Measurements from ENCODE around the gene ZBTB9.

Gene ZBTB9

DNA sequence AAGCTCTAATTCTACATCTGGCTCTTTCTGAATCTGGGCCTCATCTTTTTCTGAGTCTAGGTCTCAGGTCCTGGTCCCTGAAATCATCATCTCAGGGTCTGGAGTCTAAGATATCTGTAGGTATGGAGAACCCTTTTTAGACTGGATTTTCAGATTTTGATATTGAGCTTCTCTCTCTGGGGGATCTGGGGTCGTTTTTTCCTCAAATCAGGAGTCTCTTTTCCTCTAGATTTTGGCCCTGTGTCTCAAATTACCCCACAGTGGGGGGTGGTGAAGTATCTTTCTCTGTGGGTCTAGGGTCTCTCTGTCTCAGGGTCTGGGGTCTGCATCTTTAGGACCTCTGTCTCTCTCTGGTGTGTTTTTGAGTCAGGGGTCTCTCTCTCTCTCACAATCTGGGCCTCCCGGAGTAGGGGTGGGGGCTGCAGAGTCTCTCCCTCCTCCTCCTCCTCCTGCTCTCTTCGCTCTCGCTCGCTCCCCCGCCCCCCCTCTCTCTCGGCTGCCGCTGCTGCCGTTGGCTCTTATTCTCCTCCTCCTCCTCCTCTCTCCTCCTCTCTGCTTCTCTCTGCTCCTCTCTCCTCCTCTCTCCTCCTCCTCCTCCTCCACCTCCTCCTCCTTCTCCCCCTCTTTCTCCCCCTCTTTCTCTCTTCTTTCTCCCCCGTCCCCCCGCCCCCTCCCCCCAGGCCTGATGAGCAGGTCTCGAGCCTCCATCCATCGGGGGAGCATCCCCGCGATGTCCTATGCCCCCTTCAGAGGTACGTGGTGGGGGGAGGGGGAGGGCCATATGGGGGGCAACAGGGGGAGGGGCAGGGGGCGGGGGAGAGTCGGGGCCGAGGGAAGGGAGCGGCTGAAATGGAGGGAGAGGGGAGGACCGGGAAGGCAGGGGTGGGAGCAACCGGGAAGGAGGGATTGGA, 34.5 kb upstream of the ZBTB9 start, which contains the start of gene SYNGAP1:
TSS of gene SYNGAP1 (plus strand) at position 486 of the 911 bp plus-strand sequence. CDS start at position 686, 200 bp downstream.
- DNase-seq, result peak; percentile 84

DNA sequence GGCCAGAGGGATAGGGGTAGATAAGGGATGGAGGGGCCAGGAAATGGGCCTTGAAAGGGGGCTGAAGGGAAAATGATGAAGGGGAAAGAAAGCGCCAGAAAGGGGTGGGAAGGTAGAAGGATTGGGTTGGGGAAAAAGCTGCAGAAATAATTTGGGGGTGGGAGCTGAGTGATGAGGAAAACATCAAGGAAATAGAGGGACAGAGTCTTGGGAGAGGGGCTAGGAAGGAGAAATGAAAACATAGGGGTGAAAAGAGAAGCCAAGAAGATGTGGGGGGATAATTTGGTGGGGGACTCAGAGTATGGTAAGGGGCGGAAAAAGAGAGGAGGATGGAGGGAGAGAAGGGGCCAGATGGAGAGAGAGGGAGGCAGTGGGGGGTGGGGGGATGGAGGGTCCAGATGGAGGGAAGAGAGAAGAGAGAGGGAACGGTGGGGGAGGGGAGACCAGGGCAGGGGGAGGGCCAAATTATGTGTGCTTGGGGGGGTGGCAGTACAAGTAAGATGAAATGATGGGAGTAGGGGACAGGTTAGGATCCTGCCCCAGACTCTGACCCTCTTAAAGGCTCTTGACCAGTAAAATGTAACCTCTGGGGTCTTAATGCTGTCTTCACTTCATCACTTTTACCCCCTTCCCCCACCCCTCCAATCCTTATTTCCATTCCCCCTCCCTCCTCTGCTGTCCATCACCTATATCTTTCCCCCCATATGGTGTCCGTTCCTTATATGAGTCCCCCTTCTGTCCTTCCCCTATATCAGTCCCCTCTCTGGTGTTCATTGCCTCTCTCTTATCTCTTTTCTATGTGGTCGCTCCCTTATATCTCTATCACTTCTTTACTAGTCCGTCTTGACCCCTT, 33.7 kb upstream of the ZBTB9 start:
- peak; percentile 93 for DNase-seq

DNA sequence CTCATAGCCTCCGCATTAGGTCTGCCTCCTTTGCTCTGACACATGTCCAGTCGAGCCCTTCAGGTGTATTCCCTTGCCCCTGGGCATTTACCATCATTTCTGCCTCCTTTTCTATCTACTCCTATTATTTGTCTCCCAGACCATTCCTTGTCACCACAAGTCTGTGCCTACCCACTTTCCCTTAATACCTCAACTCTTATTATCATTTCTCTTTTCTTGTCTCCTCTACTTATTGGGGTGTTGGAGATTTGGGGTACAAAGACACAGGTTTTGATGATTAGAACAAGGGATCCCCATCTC, 33.1 kb upstream of the ZBTB9 start:
- no peak for DNase-seq

DNA sequence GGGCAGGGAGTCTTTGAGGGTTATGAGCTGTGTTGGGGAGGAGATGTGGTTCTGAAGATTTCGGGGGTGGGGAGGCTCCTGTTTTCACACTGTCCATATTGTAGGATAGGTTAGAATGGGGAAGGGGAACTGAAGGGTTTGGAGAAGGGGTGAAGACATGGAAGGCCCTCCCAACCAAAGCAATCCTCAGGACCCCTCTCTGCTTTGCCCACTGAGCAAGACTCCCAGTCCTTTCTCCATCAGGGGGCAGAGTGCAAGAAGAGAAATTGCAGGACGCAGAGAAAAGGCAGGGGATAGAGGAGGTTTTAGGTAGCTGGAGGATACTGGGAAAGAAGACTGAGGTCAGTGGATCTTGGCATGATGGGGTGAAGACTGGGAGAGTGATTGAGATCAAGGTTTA, 30.6 kb upstream of the ZBTB9 start:
- DNase-seq, result no peak

DNA sequence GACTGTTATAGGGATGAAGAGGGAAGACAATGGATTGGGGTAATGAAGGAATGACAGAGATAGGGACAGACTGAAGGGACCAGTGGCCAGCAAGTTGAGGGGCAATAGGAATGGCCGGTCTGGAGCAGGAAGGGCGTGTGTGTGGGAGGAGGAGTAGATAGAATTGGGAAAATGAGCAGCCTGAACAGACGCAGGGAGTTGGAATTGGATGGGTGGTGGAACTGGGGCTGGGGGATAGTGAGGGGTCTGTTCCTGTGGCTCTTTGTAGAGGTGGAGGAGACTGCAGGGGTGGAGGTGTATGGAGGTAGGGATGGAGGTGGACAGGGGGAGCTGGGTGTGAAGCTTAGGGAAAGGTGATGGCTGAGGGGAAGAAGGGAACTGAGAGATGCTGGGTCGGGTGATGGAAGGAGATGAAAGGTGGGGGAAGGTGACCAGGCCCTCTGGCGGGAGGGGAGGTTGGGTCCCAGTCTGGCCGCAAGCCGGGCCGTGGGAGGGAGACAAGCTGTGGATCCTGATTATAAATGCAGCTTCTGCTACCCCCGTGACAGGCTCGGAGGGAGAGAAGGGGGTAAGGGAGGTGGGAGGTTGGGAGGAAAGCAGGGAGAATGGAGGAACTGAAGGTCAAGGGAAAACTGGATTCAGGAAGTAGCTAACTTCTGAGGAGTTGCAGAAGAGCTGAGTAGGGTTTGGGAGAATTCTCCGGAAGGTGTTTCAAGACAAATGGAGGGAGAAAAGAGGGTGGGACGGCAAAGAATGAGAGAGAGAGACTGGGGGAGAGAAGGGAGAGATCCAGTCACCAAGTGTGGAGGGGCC, 29.3 kb upstream of the ZBTB9 start:
- peak; percentile 85 for DNase-seq

DNA sequence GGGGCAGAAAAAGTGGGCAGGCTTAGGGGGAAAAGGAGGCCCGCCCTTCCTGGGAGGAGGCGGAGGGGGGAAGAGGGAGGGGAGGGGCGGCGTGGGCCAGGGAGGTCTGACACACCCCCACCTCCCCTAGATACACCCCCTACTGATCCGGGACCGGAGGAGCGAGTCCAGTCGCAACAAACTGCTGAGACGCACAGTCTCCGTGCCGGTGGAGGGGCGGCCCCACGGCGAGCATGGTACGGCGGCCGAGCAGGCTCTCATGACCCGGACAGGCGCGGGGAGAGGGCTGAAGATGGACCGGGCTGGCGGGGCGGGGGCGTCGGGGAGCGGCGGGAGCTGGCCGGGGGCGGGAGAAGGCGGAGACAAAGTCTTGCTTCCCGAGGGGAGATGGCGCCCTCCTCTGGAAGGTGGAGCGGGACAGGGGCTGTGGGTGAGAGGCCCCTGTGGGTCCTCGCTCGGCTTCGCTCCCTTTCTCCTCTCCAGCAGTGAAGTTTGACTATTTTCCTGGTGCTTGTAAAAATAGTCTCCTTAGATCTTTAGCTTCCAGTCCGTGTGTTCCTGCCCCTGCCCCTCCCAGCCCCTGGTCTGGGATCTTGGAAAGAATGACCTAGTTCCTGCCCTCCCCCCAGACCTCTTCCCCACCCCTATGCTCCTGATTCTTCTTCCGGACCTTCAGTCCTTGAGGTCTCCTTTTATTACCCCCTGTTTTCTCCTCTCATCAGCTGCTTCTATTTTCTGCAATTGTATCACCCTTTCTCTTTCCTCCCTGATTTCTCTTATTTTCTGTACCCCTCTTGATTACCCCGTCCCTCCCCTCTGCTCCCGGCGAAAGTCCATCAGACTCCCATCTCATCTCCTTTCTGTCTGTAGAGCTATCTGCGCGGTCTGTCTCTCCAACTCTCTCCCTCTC, 28.5 kb upstream of the ZBTB9 start:
- DNase-seq, result peak; percentile 96

DNA sequence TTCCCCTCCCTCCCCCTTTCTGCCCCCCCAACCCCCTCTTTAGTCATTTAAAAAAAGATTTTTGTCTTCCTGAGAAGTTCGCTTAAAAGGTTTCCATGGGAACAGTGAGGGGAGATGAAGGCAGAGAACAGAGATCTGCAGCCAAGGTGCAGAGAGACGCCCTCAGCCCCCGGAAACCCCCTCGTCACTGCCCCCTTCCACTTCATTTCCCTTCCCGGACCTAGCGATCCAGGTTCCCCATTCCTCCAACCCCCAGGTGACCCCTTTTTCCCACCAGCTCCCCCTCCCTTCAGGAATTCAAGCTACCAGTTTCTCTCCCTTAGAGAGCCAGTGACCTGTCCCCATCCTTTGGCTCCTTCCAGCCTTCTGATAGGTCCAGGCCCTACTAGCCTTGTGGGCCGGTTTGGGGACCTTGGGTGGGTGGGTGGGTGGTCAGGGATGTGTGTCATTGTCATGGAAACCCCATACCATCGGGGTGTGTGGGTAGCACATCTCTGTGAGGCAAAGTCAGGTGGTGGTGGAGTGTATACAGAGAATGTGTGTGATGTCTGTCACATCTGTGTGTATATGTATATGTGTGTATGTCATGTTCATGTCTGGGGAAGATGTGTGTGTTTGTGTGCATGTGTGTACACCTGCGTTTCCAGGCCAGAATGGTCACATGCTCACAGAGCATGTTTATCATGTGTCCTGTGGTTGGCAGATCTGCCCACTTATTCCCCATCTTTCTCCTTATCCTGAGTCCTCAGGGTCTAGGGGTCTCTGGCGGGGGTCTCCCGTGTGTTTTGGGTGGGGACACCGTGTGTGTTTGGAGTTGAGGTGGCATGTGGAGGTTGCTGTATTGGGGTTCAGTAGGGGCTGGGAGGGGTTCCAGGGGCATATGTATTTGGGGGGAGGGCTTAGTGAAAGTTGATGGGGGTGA, 27.5 kb upstream of the ZBTB9 start:
- DNase-seq, result no peak

DNA sequence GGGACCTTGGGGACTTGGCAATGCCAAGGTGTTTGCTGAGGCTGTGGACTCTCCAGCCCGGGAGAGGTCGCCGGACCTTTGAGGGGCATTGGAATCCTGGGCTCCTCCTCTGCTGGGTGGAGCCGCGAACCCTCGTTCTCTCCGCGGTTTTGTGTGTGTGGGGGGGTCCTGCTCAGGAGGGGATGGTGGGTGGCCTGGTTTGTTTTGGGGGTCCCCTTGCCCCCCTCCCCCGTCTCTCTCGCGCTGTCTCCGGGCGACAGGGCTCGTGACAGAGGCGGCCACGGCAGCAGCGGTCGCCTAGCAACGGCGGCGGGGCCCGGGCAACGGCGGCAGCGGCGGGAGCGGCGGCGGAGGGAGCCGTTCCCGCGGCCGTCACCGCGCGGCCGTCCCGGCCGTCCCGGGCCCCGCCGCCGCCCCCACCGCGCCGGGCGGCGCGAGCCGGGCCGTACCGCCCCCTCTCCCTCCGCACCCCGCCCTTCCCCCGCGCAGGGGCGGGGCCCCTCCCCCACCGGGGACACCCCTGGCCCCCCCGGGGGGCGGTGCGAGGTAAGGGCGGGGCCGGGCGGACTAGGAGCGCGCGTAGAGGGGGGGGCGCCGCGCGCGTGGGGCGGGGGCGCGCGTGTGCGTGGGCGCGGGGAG, 26.7 kb upstream of the ZBTB9 start:
- DNase-seq, result peak; percentile 67

DNA sequence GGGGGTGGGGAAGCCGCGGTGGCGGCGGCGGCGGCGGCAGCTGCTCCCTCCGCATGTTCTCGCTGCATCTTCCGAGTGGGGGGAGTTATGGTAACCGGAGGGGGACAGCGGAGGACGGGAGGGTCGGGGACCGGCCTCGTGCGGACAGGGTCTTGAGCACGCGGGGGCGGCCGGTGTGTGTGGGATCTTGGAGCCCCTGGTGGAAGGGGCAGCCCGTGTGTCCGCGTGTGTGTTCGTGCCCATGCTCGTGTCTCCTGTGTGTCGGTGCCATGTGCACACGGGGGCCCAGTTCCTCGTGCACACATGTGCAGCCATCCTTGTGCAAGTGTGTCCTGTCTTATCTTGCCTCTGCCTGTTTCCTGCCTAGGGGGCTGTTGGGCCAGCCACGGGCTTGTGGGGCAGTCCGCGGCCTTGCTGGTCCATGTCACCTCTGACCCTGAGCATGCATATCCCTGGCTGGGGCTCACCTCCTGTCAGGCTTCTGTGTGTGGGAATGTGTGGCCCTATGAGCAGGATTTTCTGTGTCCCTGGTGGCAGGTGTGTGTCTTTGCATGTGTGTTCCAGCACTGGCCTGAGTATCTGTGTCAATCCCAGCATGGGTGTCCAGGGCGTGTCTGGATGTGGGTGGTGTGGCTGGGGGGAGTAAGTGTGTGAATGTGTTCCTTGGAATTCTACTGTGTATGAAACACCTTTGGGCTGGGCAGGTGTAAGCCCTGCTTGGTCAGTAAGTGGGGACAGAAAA, 26.0 kb upstream of the ZBTB9 start:
- DNase-seq, result peak; percentile 73

DNA sequence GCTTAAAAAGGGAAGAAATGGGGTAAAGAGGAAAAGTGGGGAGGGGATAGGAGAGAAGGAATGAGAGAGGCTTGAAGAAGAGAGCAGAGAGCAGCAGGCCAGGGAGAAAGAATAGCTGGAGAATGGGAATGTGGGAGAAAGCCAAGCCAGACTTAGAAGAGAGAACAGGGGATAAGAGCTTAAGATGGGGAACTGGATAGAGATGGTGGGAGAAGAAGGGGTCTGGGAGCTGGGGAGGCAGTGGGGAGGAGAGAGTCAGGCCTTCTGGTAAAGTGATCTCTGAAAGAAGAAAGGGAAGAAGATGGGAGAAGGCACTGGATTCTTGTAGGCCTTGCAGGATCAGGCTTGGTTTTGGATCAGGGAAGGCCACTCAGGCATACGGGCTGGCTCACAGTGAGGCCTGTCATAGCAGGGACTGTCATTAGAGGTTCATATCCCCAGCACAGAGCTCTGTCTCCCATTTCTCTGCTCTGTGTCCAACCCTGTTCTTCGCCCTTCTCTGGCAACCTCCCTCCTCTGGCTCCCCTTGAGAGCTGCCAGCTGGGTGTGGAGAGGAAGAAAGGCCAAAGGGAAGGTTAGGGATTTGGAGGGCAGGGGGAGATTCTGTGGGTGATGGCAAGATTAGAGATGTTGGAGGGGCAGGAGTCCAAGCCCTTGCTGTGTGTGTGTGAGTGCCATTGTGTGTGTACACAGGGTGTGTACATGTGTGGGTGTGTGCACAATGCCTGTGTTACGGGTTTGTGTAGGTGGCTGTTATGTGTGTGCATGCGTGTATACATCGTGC, 25.2 kb upstream of the ZBTB9 start:
- no peak for DNase-seq

DNA sequence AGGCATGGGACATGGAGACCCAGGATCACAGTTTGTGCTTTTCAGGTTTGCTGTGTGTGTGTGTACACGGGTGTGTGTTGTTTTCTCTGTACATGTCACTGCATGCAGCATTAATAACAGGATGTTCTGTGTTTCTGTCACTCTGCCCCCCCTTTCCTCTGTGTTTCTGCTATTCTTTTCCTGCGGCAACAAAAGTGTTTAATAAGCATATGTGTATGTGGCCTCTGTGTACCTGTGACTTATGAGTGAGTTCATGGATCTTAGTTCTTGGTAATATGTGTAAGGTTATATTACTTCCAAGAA, 24.7 kb upstream of the ZBTB9 start:
- DNase-seq, result no peak

DNA sequence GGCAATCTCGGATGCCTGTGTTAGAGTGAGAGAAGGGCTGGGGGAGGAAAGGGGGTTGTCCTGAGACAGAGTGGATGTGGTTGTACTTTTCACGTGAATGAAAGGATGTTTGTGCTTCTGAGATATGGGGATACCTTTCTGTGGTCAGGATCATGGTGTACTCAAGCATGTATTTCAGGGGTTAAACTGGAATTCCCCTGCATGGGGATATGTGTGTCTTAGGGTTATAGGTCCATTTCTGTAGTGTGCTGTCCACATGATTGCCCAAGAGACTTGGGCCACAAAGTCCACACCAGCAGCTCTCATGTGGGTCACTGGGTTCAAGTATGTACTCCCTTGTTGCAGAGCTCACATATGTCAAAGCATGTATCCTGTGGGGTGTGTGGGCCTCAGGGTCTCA, 24.0 kb upstream of the ZBTB9 start:
- no peak for DNase-seq

DNA sequence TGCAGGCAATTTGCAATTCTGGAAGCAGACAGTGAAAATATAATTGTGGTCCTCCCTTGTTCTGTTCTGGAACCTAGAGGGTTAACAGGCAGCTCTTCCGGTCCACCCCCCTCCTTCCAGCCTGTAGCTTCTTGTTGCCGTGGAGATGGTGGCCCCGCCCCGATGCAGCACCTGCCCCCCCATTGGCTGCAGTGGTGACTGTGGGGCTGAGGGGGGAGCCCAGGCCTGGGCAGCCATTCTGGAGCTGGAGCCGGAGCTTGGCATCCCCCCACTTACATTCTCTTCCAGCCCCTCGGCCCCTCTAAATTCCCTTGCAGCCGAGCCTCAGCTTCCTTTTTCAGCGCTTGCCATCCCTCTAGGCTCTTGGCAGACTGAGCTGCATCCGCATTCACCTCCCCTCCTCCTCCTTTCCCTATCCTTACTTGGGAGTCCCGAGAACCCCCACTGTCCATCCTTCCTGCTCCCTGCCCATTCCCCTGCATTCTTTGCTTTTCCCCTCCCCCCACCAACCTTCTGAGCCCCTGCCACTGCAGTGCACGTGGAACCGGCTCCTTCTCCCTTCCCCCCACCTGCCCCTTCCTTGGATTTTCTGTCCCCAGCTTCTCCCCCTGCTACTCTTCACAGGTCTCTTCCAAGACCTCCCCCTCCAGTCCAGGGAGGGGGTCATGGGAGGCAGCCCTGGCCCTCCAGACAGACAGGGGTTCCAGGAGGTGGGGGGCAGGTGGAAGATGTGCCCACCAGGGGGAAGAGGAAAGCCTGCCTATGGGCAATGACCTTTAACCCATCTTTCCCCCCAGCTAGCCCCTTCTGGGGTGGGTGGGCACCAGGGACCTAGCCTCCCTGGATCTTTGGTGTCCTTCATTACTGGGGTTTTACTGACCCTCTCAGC, 23.1 kb upstream of the ZBTB9 start:
- peak; percentile 45 for DNase-seq

DNA sequence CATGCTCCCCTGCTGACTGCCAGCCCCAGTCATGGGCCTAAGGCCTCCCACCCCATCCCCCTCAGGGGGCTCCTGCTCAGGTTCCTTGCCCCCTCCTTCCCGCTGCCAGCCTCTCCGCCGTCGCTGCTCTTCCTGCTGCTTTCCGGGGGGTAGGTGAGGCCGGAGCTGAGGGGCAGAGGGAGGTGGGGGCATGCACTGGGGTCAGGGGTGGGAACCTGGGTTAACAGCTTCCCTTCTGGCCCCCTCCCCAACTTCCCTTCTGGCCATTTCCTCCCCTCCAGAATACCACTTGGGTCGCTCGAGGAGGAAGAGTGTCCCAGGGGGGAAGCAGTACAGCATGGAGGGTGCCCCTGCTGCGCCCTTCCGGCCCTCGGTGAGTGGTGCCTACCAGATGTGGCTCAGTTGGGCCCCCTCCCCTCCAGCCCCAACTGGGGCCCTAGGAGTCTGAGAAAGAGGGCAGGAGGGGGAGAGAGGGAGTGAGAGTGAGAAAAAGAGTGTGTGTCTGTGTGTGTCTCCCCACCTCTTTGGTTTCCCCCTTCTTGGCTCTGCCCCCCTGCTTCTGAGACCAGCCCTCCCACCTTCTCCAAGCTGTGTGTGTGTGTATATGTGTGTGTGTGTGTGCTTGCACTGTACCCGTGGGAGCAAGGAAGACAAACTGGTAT, 22.4 kb upstream of the ZBTB9 start:
- DNase-seq, result no peak

DNA sequence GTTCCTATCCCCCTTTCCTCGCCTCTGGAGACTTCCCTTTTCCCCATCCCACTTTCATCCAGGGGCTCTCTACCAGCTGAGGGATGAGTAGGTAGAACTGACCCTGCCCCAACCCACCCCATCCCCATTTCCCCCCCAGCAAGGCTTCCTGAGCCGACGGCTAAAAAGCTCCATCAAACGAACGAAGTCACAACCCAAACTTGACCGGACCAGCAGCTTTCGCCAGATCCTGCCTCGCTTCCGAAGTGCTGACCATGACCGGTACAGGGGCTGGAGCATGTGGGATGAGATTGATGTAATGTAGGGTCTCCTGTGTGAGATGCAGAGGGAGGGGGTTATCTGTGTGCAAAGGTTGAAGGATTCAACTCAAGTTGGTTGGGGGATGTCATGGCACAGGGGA, 21.8 kb upstream of the ZBTB9 start:
- DNase-seq, result no peak

DNA sequence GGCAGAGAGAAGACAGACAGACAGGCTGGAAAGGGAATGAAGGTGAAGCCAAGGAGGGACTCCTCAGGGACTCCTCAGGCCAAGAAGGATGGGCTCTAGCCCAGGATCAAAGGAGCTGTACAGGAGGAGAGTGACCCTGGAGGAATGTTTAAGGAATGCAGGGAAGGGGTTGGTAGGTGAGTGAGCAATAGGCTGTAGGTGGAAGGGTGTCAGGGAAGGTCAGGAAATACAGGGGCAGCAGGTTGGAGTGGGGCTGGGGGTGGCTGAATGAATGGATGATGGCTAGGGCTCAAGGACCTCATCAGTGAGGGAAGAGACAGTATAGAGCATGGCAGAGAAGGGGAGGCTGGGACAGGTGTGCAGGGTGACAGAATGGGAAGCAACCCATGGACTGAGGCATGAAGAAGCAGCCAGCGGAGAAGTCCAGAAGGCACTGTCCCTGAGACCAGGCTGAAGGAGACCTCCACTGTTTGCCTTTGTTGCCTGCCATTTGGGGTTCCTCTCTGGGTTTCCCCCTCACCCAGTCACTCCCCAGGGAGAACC, 21.3 kb upstream of the ZBTB9 start:
- DNase-seq, result no peak

DNA sequence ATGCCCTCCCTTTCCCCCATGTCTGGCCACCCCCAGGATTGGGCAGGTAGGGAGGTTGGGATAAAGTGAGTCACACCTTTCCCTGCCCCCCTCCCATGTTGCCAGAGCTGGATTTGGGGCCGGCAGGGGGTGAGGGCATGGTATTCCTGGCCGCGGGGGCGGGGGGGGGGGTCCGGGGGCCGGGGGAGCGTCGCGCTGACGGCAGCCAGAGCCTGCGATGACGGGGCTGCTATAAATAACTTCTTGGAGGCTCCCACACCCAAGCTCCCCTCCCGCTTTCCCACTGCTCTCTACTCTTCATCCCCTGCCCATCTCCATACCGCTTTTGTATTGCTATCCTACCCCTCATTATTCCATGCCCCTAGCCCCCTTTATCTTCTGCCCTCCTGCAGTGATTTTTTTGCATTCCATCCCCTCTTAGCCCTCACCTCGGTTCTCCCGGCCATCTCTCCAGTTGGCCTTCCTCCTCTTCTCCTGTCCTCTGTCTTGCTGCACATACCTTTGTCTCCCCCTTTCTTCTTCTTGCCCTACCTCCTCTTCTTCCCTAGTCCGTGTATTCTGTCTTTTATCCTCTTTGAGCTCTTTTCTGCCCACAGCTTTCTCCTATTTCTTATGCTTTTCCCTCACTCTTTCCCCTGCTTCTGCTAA, 20.7 kb upstream of the ZBTB9 start:
- no peak for DNase-seq
